Caco-2 (cell line): ENCODE results near the gene UBE3A. TPM values are rescaled to one million over a fixed set of nuclear protein-coding genes. Genes with fewer than 3 reads are reported as not detected.

ENCODE experiments used
- BruUV-seq: library from RNA; stranded (reverse); fragments of 400-500 nt; replicated peaks from 2 replicates; lab custom pipeline; 2021; lab: Mats Ljungman, UMichigan
- CTCF ChIA-PET: fragments of 300-600 bp; sonication (Branson Sonifier 250); formaldehyde crosslinking; loops from one replicate; lab custom pipeline; 2022; ENCODE audit warnings: antibody characterized with exemption; lab: Charles Lee
- POLR2A ChIA-PET: fragments of 300-600 bp; sonication (Branson Sonifier 250); formaldehyde crosslinking; loops from one replicate; lab custom pipeline; 2022; ENCODE audit warnings: antibody characterized with exemption; lab: Charles Lee
- DNase-seq, 2 experiments: peaks; one replicate each; pipeline versions ENCODE4 v3.0.0 to v3.0.0-alpha.2; 2020 to 2022
- H3K27me3 ChIP-seq: replicated peaks from 2 replicates; pipeline ENCODE4 v1.6.0; 2011; ENCODE audit warnings: low read length; ENCODE audit not compliant: control insufficient read depth, insufficient read depth
- H3K36me3 ChIP-seq: 2 replicates; pipeline ENCODE4 v1.5.1; 2011; ENCODE audit warnings: low read length; ENCODE audit not compliant: control insufficient read depth, insufficient read depth
- H3K4me1 ChIP-seq: fragments of 250-450 bp; sonication (Bioruptor Pico); 2 replicates; pipeline ENCODE4 v1.5.1; 2020; ENCODE audit warnings: mild to moderate bottlenecking
- H3K4me3 ChIP-seq: 2 replicates; pipeline ENCODE4 v1.5.1; 2011; ENCODE audit warnings: low read depth, mild to moderate bottlenecking, control low read depth, low read length
- H3K9me3 ChIP-seq: fragments of 250-450 bp; sonication (Bioruptor Pico); 2 replicates; pipeline ENCODE4 v1.5.1; 2020; ENCODE audit warnings: mild to moderate bottlenecking, moderate library complexity
- H3K27ac Mint-ChIP-seq: one replicate; pipeline ENCODE4 v1.8.0; 2022; ENCODE audit warnings: mixed read lengths; ENCODE audit not compliant: unreplicated experiment
- H3K27me3 Mint-ChIP-seq: one replicate; pipeline ENCODE4 v1.8.0; 2022; ENCODE audit warnings: mixed read lengths; ENCODE audit not compliant: insufficient read depth, unreplicated experiment
- H3K36me3 Mint-ChIP-seq: one replicate; pipeline ENCODE4 v1.8.0; 2022; ENCODE audit warnings: mild to moderate bottlenecking, mixed read lengths; ENCODE audit not compliant: insufficient read depth, unreplicated experiment
- H3K4me1 Mint-ChIP-seq: one replicate; pipeline ENCODE4 v1.8.0; 2022; ENCODE audit warnings: low read depth, mixed read lengths; ENCODE audit not compliant: unreplicated experiment
- H3K4me3 Mint-ChIP-seq: one replicate; pipeline ENCODE4 v1.8.0; 2022; ENCODE audit warnings: mild to moderate bottlenecking, moderate library complexity, mixed read lengths; ENCODE audit not compliant: unreplicated experiment
- H3K9me3 Mint-ChIP-seq: one replicate; pipeline ENCODE4 v1.8.0; 2022; ENCODE audit warnings: mixed read lengths; ENCODE audit not compliant: unreplicated experiment
- intact Hi-C: fragments of 100-400 bp; cut with micrococcal nuclease; formaldehyde crosslinking; loops from one replicate; pipeline ENCODE4 v1.10.0; 2022; ENCODE audit not compliant: unreplicated experiment
- total RNA-seq: library from RNA; stranded (reverse); gene quantifications from 2 replicates; pipeline ENCODE4 v1.2.3, GENCODE V29; 2022
- TF ChIP-seq, protein P1 (sequence below), 2 experiments: fragments of 200-600 bp in 1 of 2; IDR thresholded peaks; 1 replicate in 1 of 2; 2 replicates in 1 of 2; pipeline versions ENCODE4 v1.5.1 to v1.8.0; 2011 to 2022; ENCODE audit warnings: antibody characterized with exemption in 1 of 2, control low read depth in 1 of 2, inconsistent platforms in 1 of 2, low read depth in 1 of 2, low read length in 1 of 2, mild to moderate bottlenecking in 1 of 2, moderate library complexity in 1 of 2; ENCODE audit not compliant: insufficient read depth in 1 of 2, severe bottlenecking in 1 of 2, unreplicated experiment in 1 of 2

The UBE3A gene
- total RNA-seq, 1 experiment from 2014 or later, result 125 TPM

GRCh38 chr15:25422021-25422420, 16.8 kb downstream of the UBE3A start:
- Mint-ChIP-seq H3K4me1 (peaks cover 25% of the 10 kb centered on the region), H3K4me3 (no peak overlapping the region)
- CTCF ChIA-PET, result no interaction called here

GRCh38 chr15:25418202-25418601, 20.6 kb downstream of the UBE3A start:
- H3K9me3 Mint-ChIP-seq, result peaks cover 34% of the 10 kb centered on the region
- POLR2A ChIA-PET, result no interaction called here
- Histone ChIP-seq H3K27me3 (no peaks in the 10 kb centered on the region), H3K4me3 (no peak overlapping the region), H3K4me1 (no peaks in the 10 kb centered on the region), H3K9me3 (no peaks in the 10 kb centered on the region), H3K36me3 (no peaks in the 10 kb centered on the region)
- H3K4me1 Mint-ChIP-seq, result peaks cover 24% of the 10 kb centered on the region
- TF ChIP-seq, protein P1, sequence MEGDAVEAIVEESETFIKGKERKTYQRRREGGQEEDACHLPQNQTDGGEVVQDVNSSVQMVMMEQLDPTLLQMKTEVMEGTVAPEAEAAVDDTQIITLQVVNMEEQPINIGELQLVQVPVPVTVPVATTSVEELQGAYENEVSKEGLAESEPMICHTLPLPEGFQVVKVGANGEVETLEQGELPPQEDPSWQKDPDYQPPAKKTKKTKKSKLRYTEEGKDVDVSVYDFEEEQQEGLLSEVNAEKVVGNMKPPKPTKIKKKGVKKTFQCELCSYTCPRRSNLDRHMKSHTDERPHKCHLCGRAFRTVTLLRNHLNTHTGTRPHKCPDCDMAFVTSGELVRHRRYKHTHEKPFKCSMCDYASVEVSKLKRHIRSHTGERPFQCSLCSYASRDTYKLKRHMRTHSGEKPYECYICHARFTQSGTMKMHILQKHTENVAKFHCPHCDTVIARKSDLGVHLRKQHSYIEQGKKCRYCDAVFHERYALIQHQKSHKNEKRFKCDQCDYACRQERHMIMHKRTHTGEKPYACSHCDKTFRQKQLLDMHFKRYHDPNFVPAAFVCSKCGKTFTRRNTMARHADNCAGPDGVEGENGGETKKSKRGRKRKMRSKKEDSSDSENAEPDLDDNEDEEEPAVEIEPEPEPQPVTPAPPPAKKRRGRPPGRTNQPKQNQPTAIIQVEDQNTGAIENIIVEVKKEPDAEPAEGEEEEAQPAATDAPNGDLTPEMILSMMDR (IDR thresholded peaks at IDR 0.05; ENCODE audit: insufficient read depth in 1 of 2, low read depth in 1 of 2, low read length in 1 of 2, severe bottlenecking in 1 of 2, unreplicated experiment in 1 of 2), result no peak
- no peaks in the 10 kb centered on the region for H3K27me3 Mint-ChIP-seq
- no TSS peak for BruUV-seq
- no peak for DNase-seq
- H3K4me3 Mint-ChIP-seq, result no peak overlapping the region
- H3K27ac Mint-ChIP-seq, result no peak overlapping the region
- intact Hi-C loops, result no loop called here
- CTCF ChIA-PET, result no interaction called here
- H3K36me3 Mint-ChIP-seq, result peaks cover 14% of the 10 kb centered on the region

More at GRCh38 chr15:25422021-25422420, 16.8 kb downstream of the UBE3A start:
- TF ChIP-seq, protein P1 (IDR thresholded peaks at IDR 0.05; ENCODE audit: insufficient read depth in 1 of 2, low read depth in 1 of 2, low read length in 1 of 2, severe bottlenecking in 1 of 2, unreplicated experiment in 1 of 2), result no peak
- BruUV-seq, result no TSS peak
- Histone ChIP-seq H3K4me1 (no peaks in the 10 kb centered on the region), H3K36me3 (no peaks in the 10 kb centered on the region), H3K4me3 (no peak overlapping the region), H3K9me3 (no peaks in the 10 kb centered on the region), H3K27me3 (no peaks in the 10 kb centered on the region)
- intact Hi-C loops, result no loop called here
- peaks cover 34% of the 10 kb centered on the region for H3K9me3 Mint-ChIP-seq
- H3K27ac Mint-ChIP-seq, result no peak overlapping the region
- POLR2A ChIA-PET, result no interaction called here
- DNase-seq, result no peak
- no peaks in the 10 kb centered on the region for H3K27me3 Mint-ChIP-seq
- H3K36me3 Mint-ChIP-seq, result peaks cover 22% of the 10 kb centered on the region

DNA sequence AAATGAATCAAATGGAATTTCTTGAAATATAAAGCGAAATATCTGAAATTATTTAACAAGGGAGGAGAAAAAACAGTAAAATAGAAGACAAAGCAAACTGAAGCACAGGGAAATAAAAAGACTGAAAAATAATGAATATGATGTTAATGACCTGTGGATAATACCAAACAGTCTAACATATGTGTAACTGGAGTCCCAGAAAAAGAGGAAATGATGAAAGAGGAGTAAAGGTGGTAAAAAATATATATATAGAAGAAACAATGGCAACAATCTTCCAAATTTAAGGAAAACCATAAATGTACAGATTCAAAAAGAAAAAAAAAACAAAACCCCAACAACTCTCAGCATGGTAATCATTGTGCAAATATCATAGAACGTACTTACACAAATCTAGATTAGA, 21.2 kb downstream of the UBE3A start:
- intact Hi-C loops, result no loop called here
- POLR2A ChIA-PET, result no interaction called here

More for the DNA sequence above, 21.2 kb downstream of the UBE3A start:
- DNase-seq, result no peak
- Histone ChIP-seq H3K27me3 (no peaks in the 10 kb centered on the region), H3K36me3 (no peaks in the 10 kb centered on the region), H3K4me1 (no peaks in the 10 kb centered on the region), H3K9me3 (no peaks in the 10 kb centered on the region), H3K4me3 (no peak overlapping the region)
- Mint-ChIP-seq H3K27ac (no peak overlapping the region), H3K27me3 (no peaks in the 10 kb centered on the region), H3K9me3 (peaks cover 34% of the 10 kb centered on the region), H3K36me3 (peaks cover 14% of the 10 kb centered on the region), H3K4me3 (no peak overlapping the region), H3K4me1 (peaks cover 24% of the 10 kb centered on the region)
- no TSS peak for BruUV-seq
- CTCF ChIA-PET, result no interaction called here
- TF ChIP-seq, protein P1 (IDR thresholded peaks at IDR 0.05; ENCODE audit: insufficient read depth in 1 of 2, low read depth in 1 of 2, low read length in 1 of 2, severe bottlenecking in 1 of 2, unreplicated experiment in 1 of 2), result no peak
